ENCODE measurements around the gene SLC15A4. TPM values are rescaled to one million over a fixed set of nuclear protein-coding genes. Genes with fewer than 3 reads are reported as not detected.
A peak's percentile ranks its signal among the peaks of the same experiment; 100 is the strongest.
"Not testable (repeated sequence)": the region's sequence is repeated elsewhere in the genome, so short reads cannot be mapped to it uniquely, and the experiment has no call there.

The SLC15A4 gene
- polyA plus RNA-seq = 10 to 100 TPM in 2 of 3 donors, 1 to 10 TPM in 1; 6.5 to 12.4 (median 10.4) TPM

DNA sequence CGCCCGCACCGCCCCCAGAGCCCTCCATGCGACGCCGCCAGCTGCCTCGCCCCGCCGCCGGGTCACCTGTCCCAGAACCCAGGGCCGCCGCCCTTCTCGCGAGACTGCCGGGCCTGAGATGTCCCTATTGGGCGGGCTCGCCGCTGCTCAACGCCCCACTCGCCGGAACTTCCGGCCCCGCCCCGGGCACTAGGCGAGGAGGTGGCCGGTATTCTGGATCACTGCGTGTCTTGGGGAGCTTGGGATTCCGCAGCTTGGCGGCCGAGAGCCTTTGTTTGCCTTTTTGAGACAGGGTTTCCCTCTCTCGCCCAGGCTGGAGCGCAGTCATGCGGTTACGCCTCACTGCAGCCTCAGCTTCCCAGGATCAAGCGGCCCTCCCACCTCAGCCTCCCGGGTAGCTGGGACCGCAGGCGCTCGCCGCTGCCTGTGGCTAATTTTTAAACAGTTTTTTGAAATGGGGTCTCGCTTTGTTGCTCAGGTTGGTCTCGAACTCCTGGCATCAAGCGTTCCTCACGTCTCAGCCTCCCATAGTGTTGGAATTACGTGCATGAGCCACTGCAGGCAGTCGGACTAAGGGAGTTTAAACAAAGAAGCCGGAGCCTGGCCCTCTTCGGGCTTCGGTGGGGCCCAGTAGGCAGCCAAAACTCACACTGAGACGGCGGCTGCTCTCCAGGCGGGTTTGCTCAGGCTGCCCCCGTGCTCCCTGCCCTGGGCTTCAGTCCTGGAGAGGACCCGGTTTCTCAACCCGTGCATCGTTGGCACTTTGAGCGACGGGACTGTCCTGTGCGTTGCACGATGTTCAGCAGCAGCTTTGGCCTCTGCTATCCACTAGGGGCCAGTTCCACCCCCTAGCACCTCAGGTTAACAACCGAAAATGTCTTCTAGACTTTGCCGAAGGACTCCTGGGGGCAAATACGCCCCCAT lies at the start of gene SLC15A4:
SLC15A4 (minus strand) TSS at position 43 of the 924 bp plus-strand sequence; CDS start at position 28, 15 bp downstream.
- WGBS, 3 donors = 4 to 8% (median 5%) methylated on average over 57 to 63 of the region's 63 CpGs
- H3K27ac ChIP-seq (ENCODE audit: low read depth, low read length) = peak within 1 kb of the TSS; percentile 22

DNA sequence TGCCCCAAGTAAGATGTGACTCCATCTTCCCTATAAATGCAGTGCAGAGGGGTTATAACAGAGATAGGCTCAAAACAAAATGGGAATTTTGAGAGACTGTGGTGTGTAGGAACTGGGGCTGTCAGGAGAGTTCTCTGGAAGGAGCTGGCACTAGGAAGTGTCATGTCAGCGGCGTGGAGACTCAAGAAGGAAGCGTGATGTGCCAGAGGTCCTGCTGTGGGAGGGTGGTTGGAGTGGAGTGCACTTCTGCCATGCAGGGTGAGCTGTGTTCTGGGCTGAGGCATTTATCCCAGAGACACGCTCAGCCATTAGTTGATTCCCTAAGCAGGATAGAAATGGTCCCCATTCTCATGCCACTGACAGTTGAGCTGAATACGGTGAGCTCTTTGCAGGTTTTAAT lies 48.5 kb upstream of the SLC15A4 start:
- no peak overlapping the region for H3K27ac ChIP-seq (ENCODE audit: low read depth, low read length)
- 77 to 86% (median 86%) methylated on average over 5 of the region's 5 CpGs for WGBS, 3 donors

DNA sequence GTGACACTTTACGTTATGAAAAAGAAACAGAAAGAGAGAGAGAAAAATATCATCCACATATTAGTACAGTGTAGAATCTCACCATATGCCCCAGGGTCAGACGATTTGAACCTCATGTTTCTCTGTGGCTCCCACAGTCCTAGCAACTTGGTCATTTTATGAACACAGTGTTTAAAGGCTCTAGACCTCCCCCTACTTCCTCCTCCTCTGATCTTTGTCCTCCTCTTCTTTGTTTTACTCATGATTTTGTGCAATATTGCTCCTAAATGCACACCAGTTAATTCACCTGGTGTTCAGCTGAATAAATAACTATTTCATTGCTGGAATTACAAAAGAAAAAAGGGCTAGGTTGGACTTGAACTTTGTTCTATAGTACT lies 47.7 kb upstream of the SLC15A4 start:
- H3K27ac ChIP-seq (ENCODE audit: low read depth, low read length) = no peak overlapping the region
- WGBS, 3 donors = 31 to 80% (median 53%) methylated on average over 2 of the region's 2 CpGs

DNA sequence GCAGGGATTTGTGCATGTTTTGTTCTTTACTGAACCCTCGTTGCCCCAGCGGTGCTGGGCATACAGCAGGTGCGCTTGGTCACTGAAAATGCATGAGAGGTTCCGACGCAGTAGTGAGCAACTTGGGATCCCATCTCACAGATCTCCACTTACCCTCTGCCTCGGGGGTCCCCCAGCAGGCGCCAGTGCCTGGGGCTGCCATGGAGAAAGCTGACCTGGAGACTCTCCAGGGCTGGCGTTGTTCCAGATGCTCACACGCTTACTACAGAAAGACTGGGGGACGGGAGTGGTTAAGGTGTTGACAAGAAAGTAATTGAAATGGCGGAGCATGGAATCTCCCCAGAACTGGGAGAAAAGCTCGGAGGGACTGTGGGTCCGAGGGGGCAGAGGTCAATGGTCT lies 43.7 kb upstream of the SLC15A4 start:
- WGBS, 3 donors = 80 to 87% (median 84%) methylated on average over 13 of the region's 13 CpGs
- no peak overlapping the region for H3K27ac ChIP-seq (ENCODE audit: low read depth, low read length)

DNA sequence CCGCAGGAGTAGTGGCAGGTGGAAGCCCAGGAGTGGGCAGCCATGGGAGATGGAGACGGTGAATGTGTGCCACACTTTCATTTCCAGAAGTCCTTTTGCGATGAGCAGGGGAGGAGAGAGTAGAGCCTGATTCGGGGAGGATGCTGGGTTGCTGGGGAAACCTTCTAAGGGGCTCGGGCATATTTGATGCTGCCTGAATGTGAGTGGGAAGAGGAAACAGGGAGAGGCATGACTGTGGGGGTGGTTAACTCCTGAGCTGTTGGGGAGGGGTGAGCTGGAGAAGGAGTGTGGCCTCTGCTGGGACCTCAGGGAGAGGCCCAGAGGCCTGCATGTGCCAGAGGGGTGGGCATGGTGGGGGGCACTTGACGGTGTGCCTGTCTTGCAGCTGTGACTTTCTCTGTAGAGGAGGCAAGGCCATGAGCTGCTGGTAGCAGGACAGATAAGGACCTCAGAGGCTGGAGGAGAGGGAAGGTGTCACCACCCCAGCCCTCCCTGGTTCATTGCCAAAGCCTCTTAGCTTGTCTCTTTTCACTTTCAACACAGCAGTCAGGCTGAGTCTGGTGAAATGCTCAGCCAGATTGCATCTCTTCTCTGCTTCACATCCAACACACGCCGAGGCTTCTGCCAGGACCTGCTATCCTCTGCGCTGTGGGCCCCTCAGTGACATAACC lies 40.9 kb upstream of the SLC15A4 start:
- 70 to 79% (median 70%) methylated on average over 9 of the region's 9 CpGs for WGBS, 3 donors
- H3K27ac ChIP-seq (ENCODE audit: low read depth, low read length) = no peak overlapping the region

DNA sequence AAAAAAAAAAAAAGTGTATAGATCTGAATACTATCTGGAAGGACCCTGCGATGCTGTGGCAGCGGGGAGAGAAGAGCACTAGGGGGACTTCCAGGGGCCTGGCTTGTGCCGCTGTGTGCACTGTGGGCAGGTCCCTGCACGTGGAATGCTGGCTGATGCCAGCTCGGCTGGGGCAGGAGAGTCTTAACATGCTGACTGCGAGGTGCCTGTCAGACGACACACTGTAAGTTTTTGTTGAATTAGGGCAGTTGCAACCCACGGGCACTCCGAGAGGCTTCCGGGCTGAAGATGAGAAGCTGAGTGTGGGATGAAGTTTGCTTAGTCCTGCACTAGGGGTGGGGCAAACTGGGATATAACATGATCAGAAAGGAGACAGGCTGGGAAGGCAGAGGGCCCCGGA lies 40.2 kb upstream of the SLC15A4 start:
- WGBS, 3 donors = 67 to 90% (median 77%) methylated on average over 11 of the region's 11 CpGs
- H3K27ac ChIP-seq (ENCODE audit: low read depth, low read length) = no peak overlapping the region

DNA sequence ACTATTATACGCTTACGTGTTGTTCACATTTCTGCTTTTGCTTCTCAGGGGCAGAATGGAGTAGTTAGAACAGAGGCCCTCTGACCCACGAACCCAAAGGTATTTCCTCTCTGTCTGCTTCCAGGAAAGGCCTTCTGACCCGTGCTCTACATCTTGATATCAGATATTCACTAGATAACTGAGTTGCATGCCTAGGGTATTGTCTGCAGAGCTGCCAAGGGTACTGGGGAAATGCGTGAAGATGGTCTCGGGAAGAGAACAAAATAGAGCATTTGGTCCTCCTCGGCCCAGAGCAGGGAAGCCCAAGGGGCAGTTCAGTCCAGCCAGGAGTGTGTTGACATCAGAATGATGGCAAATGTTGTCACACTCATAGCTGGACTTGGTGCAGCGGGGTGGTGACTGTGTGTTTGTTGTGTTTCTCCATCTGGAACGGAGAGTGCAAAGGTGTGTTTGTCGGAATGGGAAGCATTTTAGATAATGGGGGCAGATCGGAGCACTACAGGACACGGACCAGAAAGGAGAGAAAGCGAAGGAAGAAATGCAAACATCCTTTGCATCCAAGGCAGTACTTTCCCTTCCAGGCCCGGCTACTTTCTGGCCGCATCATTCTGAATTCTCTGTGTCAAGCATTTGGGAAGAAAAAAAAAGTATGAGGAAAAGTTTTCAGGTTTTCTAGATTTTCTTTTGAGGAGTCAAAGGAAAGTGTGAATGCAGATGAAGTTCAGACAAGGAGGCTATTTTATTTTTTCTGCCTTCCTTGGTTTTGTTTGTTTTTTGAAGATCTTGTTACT lies 37.7 kb upstream of the SLC15A4 start:
- WGBS, 3 donors = 45 to 77% (median 73%) methylated on average over 15 of the region's 15 CpGs
- H3K27ac ChIP-seq (ENCODE audit: low read depth, low read length) = no peak overlapping the region

DNA sequence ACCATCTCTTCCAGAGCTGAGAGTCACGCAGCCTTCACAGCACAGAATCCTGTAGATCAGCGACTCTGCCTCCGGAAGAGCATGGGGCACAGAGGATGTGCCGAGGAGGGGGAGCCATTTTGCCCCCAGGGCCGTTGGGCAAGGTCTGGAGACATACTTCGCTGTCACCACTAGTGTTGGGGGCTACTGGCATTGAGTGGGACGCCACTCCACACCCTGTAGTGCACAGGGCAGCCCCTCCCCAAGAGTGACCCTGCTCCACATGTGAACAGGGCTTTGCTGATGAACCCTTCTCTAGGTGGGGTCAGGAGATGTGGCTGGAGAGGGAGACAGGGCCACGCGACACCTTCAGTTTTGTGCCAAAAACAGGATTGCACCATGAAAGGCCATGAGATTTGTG lies 35.6 kb upstream of the SLC15A4 start:
- WGBS, 3 donors = 71 to 86% (median 79%) methylated on average over 9 of the region's 9 CpGs

DNA sequence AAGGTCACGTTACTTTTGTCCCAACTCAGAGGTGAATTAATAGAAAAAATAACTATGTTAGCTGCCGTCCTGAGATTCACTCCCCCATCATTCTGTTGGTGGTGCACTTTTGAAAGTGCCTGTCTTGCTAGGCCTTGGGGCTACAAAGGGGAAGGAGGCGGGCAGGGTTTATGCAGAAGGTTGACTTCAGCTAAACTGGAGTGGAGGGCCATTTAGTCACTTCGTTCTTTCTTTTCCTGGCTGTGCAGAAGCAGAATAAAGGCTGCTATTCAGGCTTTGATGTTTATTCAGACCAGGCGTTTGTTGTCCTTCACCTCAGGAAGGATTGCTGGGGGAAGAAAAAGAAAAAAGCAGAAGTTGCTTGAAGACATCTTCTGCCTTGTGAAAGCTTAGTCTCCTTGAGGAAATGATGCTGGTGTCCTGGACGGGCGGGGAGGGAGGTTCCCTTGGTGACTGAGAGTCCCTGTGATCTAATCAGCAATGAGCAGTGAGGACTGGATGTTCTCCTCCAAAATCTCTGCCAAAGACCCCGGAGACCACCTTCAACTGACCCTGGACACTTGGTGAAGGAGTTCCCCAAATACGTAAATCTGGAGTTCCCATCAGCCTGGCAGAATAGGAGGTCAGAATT lies 33.5 kb upstream of the SLC15A4 start:
- peak overlapping the region; percentile 48 for H3K27ac ChIP-seq (ENCODE audit: low read depth, low read length)
- 57 to 61% (median 58%) methylated on average over 9 of the region's 9 CpGs for WGBS, 3 donors

More for the DNA sequence above, 35.6 kb upstream of the SLC15A4 start:
- no peak overlapping the region for H3K27ac ChIP-seq (ENCODE audit: low read depth, low read length)

DNA sequence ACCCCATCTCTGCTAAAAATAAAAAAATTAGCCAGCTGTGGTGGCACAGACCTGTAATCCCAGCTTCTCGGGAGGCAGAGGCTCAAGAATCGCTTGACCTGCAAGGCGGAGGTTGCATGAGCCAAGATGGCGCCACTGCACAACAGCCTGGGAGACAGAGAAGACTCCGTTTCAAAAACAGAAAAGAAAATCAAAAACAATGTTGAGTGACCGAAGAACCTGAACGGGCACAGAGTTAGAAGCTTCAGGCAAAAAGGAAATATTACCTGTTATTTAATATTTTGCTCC lies 33.0 kb upstream of the SLC15A4 start:
- peak overlapping the region; percentile 15 for H3K27ac ChIP-seq (ENCODE audit: low read depth, low read length)
- WGBS, 3 donors = 92 to 95% (median 93%) methylated on average over 7 of the region's 7 CpGs

DNA sequence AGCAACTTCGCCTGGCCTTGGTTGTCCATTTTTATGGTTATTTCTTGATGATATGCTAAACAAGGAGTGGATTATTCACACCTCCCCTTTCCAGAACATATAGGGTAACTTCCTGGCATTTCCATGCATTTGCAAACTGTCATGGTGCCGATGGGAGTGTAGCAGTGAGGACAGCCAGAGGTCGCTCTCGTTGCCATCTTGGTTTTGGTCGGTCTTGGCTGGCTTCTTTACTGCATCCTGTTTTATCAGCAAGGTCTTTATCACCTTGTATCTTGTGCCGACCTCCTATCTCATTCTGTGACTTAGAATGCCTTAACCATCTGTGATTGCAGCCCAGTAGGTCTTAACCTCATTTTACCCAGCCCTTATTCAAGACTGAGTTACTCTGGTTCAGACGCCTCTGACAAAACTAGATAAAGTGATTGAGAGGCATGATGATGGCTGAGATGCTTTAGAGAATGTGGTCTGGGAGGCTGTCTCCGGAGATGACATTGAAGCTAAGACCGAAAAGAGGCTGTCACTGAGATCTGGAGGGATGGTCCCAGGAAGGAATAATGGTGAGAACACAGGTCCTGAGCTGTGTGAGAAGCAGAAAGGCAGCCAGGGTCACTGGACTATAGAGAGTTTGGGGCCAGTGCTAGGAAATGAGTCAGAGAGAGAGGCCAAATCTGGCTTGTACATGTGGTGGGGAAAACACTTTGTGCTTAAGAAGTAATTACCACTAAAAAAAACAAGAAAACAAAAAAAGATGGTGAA lies 32.5 kb upstream of the SLC15A4 start:
- H3K27ac ChIP-seq (ENCODE audit: low read depth, low read length) = no peak overlapping the region

DNA sequence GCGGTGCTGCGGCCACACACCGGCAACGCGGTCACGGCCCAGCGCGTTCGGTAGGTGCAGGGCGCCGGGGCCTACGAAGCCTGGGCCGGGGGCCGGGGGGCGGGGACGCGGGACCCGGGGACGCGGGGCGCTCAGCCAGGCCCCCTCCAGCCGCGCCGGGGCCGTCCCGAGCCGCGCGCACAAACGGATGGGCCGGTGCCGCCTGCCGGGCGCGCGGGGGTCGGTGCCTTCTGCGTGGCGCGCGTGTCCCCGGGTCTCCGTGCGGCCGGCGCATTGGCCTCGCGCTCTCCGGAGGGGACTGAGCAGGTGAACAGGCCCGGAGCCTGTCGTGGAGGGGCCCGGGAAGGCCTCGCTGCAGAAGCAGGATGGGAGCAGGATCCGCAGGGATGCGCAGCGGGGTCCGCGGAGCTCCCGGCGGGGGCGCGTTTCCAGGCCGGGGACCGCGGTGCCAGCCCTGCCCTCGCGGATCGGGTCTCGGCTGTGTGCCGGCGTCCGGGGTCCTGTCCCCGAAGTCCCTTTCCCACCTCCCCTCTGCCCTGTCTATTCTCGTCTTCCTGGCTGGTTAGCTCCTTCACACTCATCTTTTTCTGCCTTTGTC lies 29.9 kb upstream of the SLC15A4 start:
- WGBS, 3 donors = 1 to 2% (median 2%) methylated on average over 45 to 74 of the region's 74 CpGs
- H3K27ac ChIP-seq (ENCODE audit: low read depth, low read length) = no peak overlapping the region

More for the DNA sequence above, 32.5 kb upstream of the SLC15A4 start:
- WGBS, 3 donors = 68 to 92% (median 90%) methylated on average over 9 of the region's 9 CpGs

DNA sequence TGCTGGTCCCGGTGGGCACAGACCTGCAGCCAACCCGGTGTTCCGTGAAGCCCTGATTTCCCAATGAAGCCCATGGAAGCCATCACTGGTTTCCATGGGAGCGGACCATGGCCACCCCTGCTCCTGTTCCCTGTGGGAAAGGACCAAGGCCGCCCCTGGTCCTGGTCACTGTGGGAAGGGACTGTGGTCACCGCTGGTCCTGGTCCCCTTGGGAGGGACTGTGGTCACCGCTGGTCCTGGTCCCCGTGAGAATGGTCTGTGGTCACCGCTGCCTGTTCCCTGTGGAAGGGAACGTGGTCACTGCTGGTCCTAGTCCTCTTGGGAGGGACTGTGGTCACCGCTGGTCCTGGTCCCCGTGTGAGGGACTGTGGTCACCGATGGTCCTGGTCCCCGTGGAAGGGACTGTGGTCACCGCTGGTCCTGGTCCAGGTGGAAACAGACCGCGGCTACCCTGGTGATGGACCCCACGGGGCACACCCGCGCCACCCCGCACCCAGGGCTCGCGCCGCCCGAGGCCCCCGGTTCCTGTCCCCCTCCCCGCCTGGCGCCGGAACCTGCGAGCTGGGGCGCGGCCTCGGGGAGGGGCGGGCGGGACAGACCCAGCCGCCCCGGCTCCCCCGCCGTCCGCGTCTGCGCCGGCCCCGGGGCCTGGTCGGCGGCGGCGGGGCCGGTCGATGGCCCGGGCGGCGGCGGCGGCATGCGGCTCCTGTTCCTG lies 29.3 kb upstream of the SLC15A4 start, which contains the start of gene GLT1D1:
GLT1D1 (plus strand) TSS at position 594 of the 715 bp plus-strand sequence; CDS start at position 698, 104 bp downstream.
- 20 to 48% (median 26%) methylated on average over 22 to 56 of the region's 56 CpGs for WGBS, 3 donors
- H3K27ac ChIP-seq (ENCODE audit: low read depth, low read length) = no peak within 1 kb of the TSS

DNA sequence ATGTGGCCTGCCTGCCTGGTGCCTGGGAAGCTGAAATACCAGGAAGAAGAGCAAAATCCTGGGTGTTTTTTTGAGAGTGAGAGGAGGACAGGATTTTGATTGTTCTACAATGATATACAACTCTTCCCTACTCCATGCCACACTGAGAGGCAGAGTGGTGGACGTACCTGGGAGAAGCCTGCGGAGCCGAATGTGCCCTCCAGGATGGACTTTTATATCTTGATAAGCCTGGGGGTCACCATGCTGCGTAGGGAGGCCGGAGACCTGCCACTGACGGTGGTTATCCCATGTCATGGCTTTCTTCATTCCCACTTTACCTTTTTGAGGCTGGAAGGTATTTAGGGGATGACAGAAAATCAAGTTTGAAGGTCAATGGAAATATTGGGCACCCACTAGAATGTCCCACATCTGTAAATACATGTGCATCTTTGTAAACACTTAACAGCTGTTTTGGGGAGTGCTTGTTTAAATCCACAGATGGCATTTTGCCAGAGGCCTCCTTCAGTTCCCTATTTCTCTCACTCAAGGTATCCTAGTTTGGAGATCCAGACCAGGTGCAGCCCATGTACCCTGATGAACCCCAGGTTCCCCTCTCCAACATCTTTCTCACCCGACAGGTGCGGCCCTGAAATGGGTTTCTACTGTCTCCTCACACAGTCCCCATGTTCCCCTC lies 28.4 kb upstream of the SLC15A4 start:
- WGBS, 3 donors = 68 to 83% (median 81%) methylated on average over 8 of the region's 8 CpGs
- H3K27ac ChIP-seq (ENCODE audit: low read depth, low read length) = no peak overlapping the region

DNA sequence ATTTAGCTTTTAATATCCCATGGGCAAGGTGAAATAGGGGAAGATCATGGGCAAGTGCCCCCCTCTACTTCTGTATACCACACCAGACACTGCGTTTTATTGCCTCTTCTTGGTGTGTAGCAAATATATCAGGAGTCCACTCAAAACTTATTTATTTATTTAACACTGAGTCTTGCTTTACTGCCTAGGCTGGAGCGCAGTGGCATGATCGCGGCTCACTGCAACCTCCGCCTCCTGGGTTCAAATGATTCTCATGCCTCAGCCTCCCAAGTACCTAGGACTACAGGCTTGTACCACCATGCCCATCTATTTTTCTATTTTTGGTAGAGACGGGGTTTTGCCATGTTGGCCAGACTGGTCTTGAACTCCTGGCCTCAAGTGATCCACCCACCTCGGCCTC lies 27.7 kb upstream of the SLC15A4 start:
- WGBS, 3 donors = 74 to 88% (median 81%) methylated on average over 7 of the region's 7 CpGs
- H3K27ac ChIP-seq (ENCODE audit: low read depth, low read length) = not testable (repeated sequence)

DNA sequence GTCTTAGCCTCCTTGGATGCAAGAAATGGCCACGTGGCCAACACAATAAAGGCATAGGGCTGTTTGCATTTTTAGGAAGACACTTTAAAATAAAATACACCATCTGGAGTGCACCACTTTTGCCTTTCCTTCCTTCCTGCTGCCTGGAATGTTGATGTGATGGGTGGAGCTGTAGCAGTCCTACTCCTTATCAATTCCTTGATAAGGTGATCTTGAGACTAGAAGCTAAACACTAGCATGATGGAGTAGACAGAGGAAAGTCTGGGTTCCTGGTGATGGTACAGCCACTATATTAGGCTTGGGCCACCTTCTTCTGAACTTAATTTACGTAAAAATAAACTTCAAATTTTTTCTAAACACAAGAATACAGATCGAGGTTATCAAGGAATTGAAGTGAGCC lies 26.6 kb upstream of the SLC15A4 start:
- 56 to 77% (median 63%) methylated on average over 3 of the region's 3 CpGs for WGBS, 3 donors
- H3K27ac ChIP-seq (ENCODE audit: low read depth, low read length) = no peak overlapping the region

All from adipose tissue (tissue), 3 donors.